B cell (primary cell): ENCODE results near the gene TMPRSS11D. TPM values are rescaled to one million over a fixed set of nuclear protein-coding genes. Genes with fewer than 3 reads are reported as not detected.

Experiments
- ATAC-seq: fragments of 200-7000 bp; cut with Tn5 transposase; one replicate; pipeline ENCODE4 v1.10.0; 2021; ENCODE audit warnings: low read depth, mild to moderate bottlenecking, moderate number of reproducible peaks, moderate library complexity
- CTCF ChIA-PET: fragments of 350-600 bp; sonication (Branson Sonifier 250); formaldehyde crosslinking; loops from one replicate; lab custom pipeline; 2021; ENCODE audit warnings: antibody characterized with exemption, inconsistent platforms; lab: Charles Lee
- POLR2A ChIA-PET: fragments of 350-600 bp; sonication (Branson Sonifier 250); formaldehyde crosslinking; loops from one replicate; lab custom pipeline; 2021; ENCODE audit warnings: antibody characterized with exemption; lab: Charles Lee
- DNase-seq: peaks from one replicate; pipeline ENCODE4 v3.0.0; 2013
- H2AFZ ChIP-seq: 2 replicates; pipeline ENCODE4 v1.6.1; 2012; ENCODE audit warnings: mild to moderate bottlenecking, low read depth, low read length; ENCODE audit not compliant: insufficient read depth, poor library complexity, severe bottlenecking
- H3K27ac ChIP-seq, 2 donors: 1 replicate in 1 of 2; 2 replicates in 1 of 2; pipeline ENCODE4 v1.5.1; 2012 to 2013; ENCODE audit warnings: low read length in 2 of 2, mild to moderate bottlenecking in 2 of 2, moderate library complexity in 1 of 2
- H3K27me3 ChIP-seq, 4 experiments: fragments of 200-600 bp in 1 of 4; sonication (generic) in 1 of 4; replicated peaks in 1 of 4; 1 replicate in 2 of 4; 2 replicates in 2 of 4; pipeline versions ENCODE4 v1.6.1 to v1.7.0; 2013 to 2016; ENCODE audit warnings: low read length in 3 of 4, mild to moderate bottlenecking in 2 of 4, mixed read lengths in 1 of 4, moderate library complexity in 1 of 4; ENCODE audit not compliant: insufficient read depth in 4 of 4, control insufficient read depth in 3 of 4; ENCODE audit errors: control extremely low read depth in 1 of 4
- H3K36me3 ChIP-seq, 2 experiments: replicated peaks in 1 of 2; 1 replicate in 1 of 2; 2 replicates in 1 of 2; pipeline versions ENCODE4 v1.6.1 to v1.7.1; 2013; ENCODE audit warnings: low read length in 1 of 2; ENCODE audit not compliant: insufficient read depth in 2 of 2, control insufficient read depth in 1 of 2; ENCODE audit errors: control extremely low read depth in 1 of 2, extremely low read depth in 1 of 2
- H3K4me1 ChIP-seq, 2 donors: fragments of 200-600 bp in 1 of 2; sonication (generic) in 1 of 2; 1 replicate in 1 of 2; 2 replicates in 1 of 2; pipeline versions ENCODE4 v1.5.1 to v1.6.1; 2013 to 2017; ENCODE audit warnings: low read length in 2 of 2; ENCODE audit not compliant: control insufficient read depth in 2 of 2, insufficient read depth in 2 of 2
- H3K4me2 ChIP-seq: replicated peaks from 2 replicates; pipeline ENCODE3; 2012; ENCODE audit warnings: mild to moderate bottlenecking, low read depth, low read length; ENCODE audit not compliant: poor library complexity, severe bottlenecking
- H3K4me3 ChIP-seq, 5 experiments: fragments of 200-600 bp in 1 of 5; sonication (generic) in 1 of 5; 1 replicate in 3 of 5; 2 replicates in 2 of 5; pipeline versions ENCODE4 v1.5.1 to v1.7.0; 2011 to 2016; ENCODE audit warnings: low read length in 4 of 5, mild to moderate bottlenecking in 4 of 5, low read depth in 2 of 5, control low read depth in 1 of 5, moderate library complexity in 1 of 5; ENCODE audit not compliant: insufficient read depth in 1 of 5; ENCODE audit errors: control extremely low read depth in 1 of 5, extremely low read depth in 1 of 5
- H3K79me2 ChIP-seq: fragments of 200-600 bp; sonication (generic); one replicate; pipeline ENCODE4 v1.6.0; 2016; ENCODE audit warnings: low read length; ENCODE audit not compliant: control insufficient read depth, insufficient read depth
- H3K9ac ChIP-seq: fragments of 200-600 bp; sonication (generic); 2 replicates; pipeline ENCODE4 v1.6.1; 2017; ENCODE audit warnings: mild to moderate bottlenecking, low read length, moderate library complexity
- H3K9me3 ChIP-seq, 3 donors: one replicate each; pipeline versions ENCODE4 v1.6.1 to v1.7.1; 2013; ENCODE audit warnings: low read length in 2 of 3; ENCODE audit not compliant: control insufficient read depth in 2 of 3, insufficient read depth in 1 of 3; ENCODE audit errors: control extremely low read depth in 1 of 3
- H4K20me1 ChIP-seq: 2 replicates; pipeline ENCODE4 v1.6.0; 2012; ENCODE audit warnings: mild to moderate bottlenecking, low read length; ENCODE audit not compliant: insufficient read depth, control insufficient read depth, poor library complexity, severe bottlenecking
- H3K27ac Mint-ChIP-seq: one replicate; pipeline ENCODE4 v1.8.0; 2021; ENCODE audit warnings: mixed read lengths
- H3K27me3 Mint-ChIP-seq: one replicate; pipeline ENCODE4 v1.8.0; 2021; ENCODE audit warnings: mixed read lengths
- H3K4me1 Mint-ChIP-seq: one replicate; pipeline ENCODE4 v1.8.0; 2021; ENCODE audit warnings: mixed read lengths
- H3K4me3 Mint-ChIP-seq: one replicate; pipeline ENCODE4 v1.8.0; 2021; ENCODE audit warnings: mixed read lengths
- H3K9me3 Mint-ChIP-seq: one replicate; pipeline ENCODE4 v1.8.0; 2022; ENCODE audit warnings: mixed read lengths; ENCODE audit not compliant: insufficient read depth
- EZH2 ChIP-seq: IDR thresholded peaks from 2 replicates; pipeline ENCODE4 v1.6.1; 2012; ENCODE audit warnings: borderline replicate concordance, low read depth, mild to moderate bottlenecking, moderate library complexity, low read length; ENCODE audit not compliant: insufficient read depth, poor library complexity, severe bottlenecking
- WGBS: methylation state at CpG from one replicate; pipeline ENCODE4 v1.1.5; 2013; ENCODE audit warnings: missing lambda C conversion rate; ENCODE audit not compliant: insufficient coverage; 5-methylcytosine and 5-hydroxymethylcytosine counted together
- intact Hi-C: fragments of 100-400 bp; cut with micrococcal nuclease; formaldehyde crosslinking; loops from one replicate; pipeline ENCODE4 v1.10.0; 2022
- polyA plus RNA-seq: library from polyadenylated mRNA; depleted of rRNA; stranded (reverse); fragments of >200 nt; gene quantifications from 2 replicates; pipeline ENCODE4 v1.2.3, GENCODE V29; 2012
- total RNA-seq, 2 donors: library from RNA; stranded (reverse); fragments of 120-200 nt in 1 of 2; gene quantifications; 1 replicate in 1 of 2; 2 replicates in 1 of 2; pipeline versions ENCODE4 v1.2.3 to v1.2.4, GENCODE V29; 2013 to 2022
- TF ChIP-seq, protein P1 (sequence below): fragments of 200-600 bp; IDR thresholded peaks from one replicate; pipeline ENCODE4 v1.8.0; 2022; ENCODE audit warnings: antibody characterized with exemption, mild to moderate bottlenecking

TMPRSS11D gene
- total and polyA plus RNA-seq, 2 donors (not counting 1 experiment from before 2014, with no cell fraction given): not detected

GRCh38 chr4:67809502-67809901 lies 74.3 kb downstream of the TMPRSS11D start:
- 94% methylated on average over 6 of the region's 7 CpGs for WGBS
- no peak for DNase-seq
- ChIA-PET CTCF (no interaction called here), POLR2A (no interaction called here)
- no peaks in the 10 kb centered on the region for H3K27me3 ChIP-seq
- intact Hi-C loops: no loop called here
- no peaks in the 10 kb centered on the region for H3K4me1 ChIP-seq
- Mint-ChIP-seq H3K4me1 (no peaks in the 10 kb centered on the region), H3K4me3 (no peak overlapping the region), H3K27ac (no peak overlapping the region), H3K27me3 (no peaks in the 10 kb centered on the region), H3K9me3 (peaks cover 19% of the 10 kb centered on the region)
- peaks cover 0 to 16% (median 0%) of the 10 kb centered on the region in 3 donors for H3K9me3 ChIP-seq
- TF ChIP-seq EZH2: no peak
- TF ChIP-seq, protein P1, sequence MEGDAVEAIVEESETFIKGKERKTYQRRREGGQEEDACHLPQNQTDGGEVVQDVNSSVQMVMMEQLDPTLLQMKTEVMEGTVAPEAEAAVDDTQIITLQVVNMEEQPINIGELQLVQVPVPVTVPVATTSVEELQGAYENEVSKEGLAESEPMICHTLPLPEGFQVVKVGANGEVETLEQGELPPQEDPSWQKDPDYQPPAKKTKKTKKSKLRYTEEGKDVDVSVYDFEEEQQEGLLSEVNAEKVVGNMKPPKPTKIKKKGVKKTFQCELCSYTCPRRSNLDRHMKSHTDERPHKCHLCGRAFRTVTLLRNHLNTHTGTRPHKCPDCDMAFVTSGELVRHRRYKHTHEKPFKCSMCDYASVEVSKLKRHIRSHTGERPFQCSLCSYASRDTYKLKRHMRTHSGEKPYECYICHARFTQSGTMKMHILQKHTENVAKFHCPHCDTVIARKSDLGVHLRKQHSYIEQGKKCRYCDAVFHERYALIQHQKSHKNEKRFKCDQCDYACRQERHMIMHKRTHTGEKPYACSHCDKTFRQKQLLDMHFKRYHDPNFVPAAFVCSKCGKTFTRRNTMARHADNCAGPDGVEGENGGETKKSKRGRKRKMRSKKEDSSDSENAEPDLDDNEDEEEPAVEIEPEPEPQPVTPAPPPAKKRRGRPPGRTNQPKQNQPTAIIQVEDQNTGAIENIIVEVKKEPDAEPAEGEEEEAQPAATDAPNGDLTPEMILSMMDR: no peak
- no peaks in the 10 kb centered on the region for H3K79me2 ChIP-seq
- no peak overlapping the region for H3K4me3 ChIP-seq
- no peak overlapping the region for H3K9ac ChIP-seq
- H2AFZ ChIP-seq: no peak overlapping the region
- ATAC-seq: no peak
- no peak overlapping the region for H3K4me2 ChIP-seq
- H4K20me1 ChIP-seq: no peaks in the 10 kb centered on the region
- H3K36me3 ChIP-seq: no peaks in the 10 kb centered on the region
- no peak overlapping the region for H3K27ac ChIP-seq

GRCh38 chr4:67796810-67797209 lies 87.0 kb downstream of the TMPRSS11D start:
- H3K27me3 Mint-ChIP-seq: no peaks in the 10 kb centered on the region
- Histone ChIP-seq H3K4me2 (no peak overlapping the region), H3K27ac (no peak overlapping the region), H3K9me3 (no peaks in the 10 kb centered on the region), H3K79me2 (no peaks in the 10 kb centered on the region), H2AFZ (no peak overlapping the region), H3K4me1 (no peaks in the 10 kb centered on the region), H4K20me1 (no peaks in the 10 kb centered on the region), H3K9ac (no peak overlapping the region), H3K4me3 (no peak overlapping the region), H3K27me3 (no peaks in the 10 kb centered on the region), H3K36me3 (no peaks in the 10 kb centered on the region)
- H3K27ac Mint-ChIP-seq: no peak overlapping the region
- POLR2A ChIA-PET: no interaction called here
- no peak for ATAC-seq
- CTCF ChIA-PET: no interaction called here
- no peak for DNase-seq
- H3K4me3 Mint-ChIP-seq: no peak overlapping the region
- no peak for TF ChIP-seq EZH2
- TF ChIP-seq, protein P1: no peak
- H3K9me3 Mint-ChIP-seq: peaks cover under 1% of the 10 kb centered on the region
- intact Hi-C loops: no loop called here
- no peaks in the 10 kb centered on the region for H3K4me1 Mint-ChIP-seq
